Right lobe of liver (tissue), 4 donors: ENCODE results near the gene RCE1.

Experiments used
- CTCF ChIP-seq, 4 donors: fragments of 200-600 bp in 3 of 4; fragments of 450-650 bp in 1 of 4; IDR thresholded peaks; one replicate each; pipeline versions ENCODE4 v1.5.1 to v1.8.0; 2016 to 2022; ENCODE audit warnings: antibody characterized with exemption in 4 of 4, mild to moderate bottlenecking in 2 of 4
- POLR2A ChIP-seq: fragments of 450-650 bp; IDR thresholded peaks from one replicate; pipeline ENCODE4 v1.6.1; 2017; ENCODE audit warnings: antibody characterized with exemption, mild to moderate bottlenecking
- donor health status: DM: no; HTN: no; CAD: no.
- donor health status: DM: no; HTN: no; CAD: no.
- donor health status: DM: no; HTN: yes; CAD: no.

GRCh38 chr11:66845876-66846212 is 2.6 kb downstream of the RCE1 start:
- TF ChIP-seq CTCF (IDR thresholded peaks at IDR 0.05), result no peak
- no peak for TF ChIP-seq POLR2A
